IMR-90 (cell line): ENCODE data around the gene HLA-DOA.

Source experiments
- CTCF ChIP-seq: conservative IDR thresholded peaks from 2 replicates; pipeline ENCODE4 v1.5.1; 2012; ENCODE audit warnings: mild to moderate bottlenecking, low read depth, low read length, improper control_type of control experiment
- POLR2A ChIP-seq: IDR thresholded peaks from 2 replicates; pipeline ENCODE4 v1.6.1; 2012; ENCODE audit warnings: mild to moderate bottlenecking, low read depth, low read length
- RAD21 ChIP-seq: IDR thresholded peaks from 2 replicates; pipeline ENCODE4 v1.6.1; 2012; ENCODE audit warnings: low read length, improper control_type of control experiment

GRCh38 chr6:33008944-33009861 lies at the start of gene HLA-DOA:
- TF ChIP-seq CTCF (no peak), POLR2A (no peak), RAD21 (no peak)
